A549 (cell line): ENCODE measurements around the gene CELF1. TPM values are rescaled to one million over a fixed set of nuclear protein-coding genes. Genes with fewer than 3 reads are reported as not detected.

ENCODE experiments used
- ATAC-seq, 2 experiments: fragments of 200-7000 bp in 1 of 2; fragments of >200 bp in 1 of 2; cut with Nextera tagmentation in 1 of 2; cut with Tn5 transposase in 1 of 2; 3 replicates each; pipeline versions ENCODE4 v1.8.0 to v1.9.1; 2018 to 2020; ENCODE audit warnings: mild to moderate bottlenecking in 1 of 2, moderate library complexity in 1 of 2
- CTCF ChIA-PET: fragments of 300-600 bp; sonication (Branson Sonifier 250); formaldehyde crosslinking; extraction: SDS; loops from one replicate; lab custom pipeline; 2021; ENCODE audit warnings: antibody characterized with exemption, inconsistent platforms; lab: Yijun Ruan, JAX
- POLR2A ChIA-PET: fragments of 350-600 bp; formaldehyde crosslinking; extraction: SDS; loops from one replicate; lab custom pipeline; 2021; ENCODE audit warnings: antibody characterized with exemption, inconsistent platforms; lab: Yijun Ruan, JAX
- DNase-seq, 2 experiments: peaks; one replicate each; pipeline versions ENCODE4 v3.0.0 to v3.0.0-alpha.2; 2011 to 2016; ENCODE audit warnings: low read depth in 1 of 2, low spot score in 1 of 2
- FAIRE-seq: peaks from 2 replicates; lab custom pipeline; 2011; peaks lifted over from hg19 to GRCh38; lab: Jason Lieb, UNC
- H3K27ac ChIP-seq, 2 experiments: fragments of >200 bp; sonication (Bioruptor Twin); formaldehyde crosslinking; 3 replicates each; pipeline ENCODE4 v1.5.1; 2016 to 2017
- H3K4me1 ChIP-seq: fragments of >200 bp; sonication (Bioruptor Twin); formaldehyde crosslinking; 3 replicates; pipeline ENCODE4 v1.6.1; 2016
- H3K4me2 ChIP-seq: fragments of >200 bp; sonication (Bioruptor Twin); formaldehyde crosslinking; 3 replicates; pipeline ENCODE4 v1.6.1; 2016
- H3K4me3 ChIP-seq: fragments of >200 bp; sonication (Bioruptor Twin); formaldehyde crosslinking; 3 replicates; pipeline ENCODE4 v1.5.1; 2016
- H3K9me3 ChIP-seq: fragments of >200 bp; sonication (Bioruptor Twin); formaldehyde crosslinking; 3 replicates; pipeline ENCODE4 v1.6.1; 2016
- CEBPB ChIP-seq, 2 experiments: fragments of >200 bp in 1 of 2; sonication (Bioruptor Twin) in 1 of 2; formaldehyde crosslinking in 1 of 2; IDR thresholded peaks; 2 replicates each; pipeline ENCODE4 v1.6.1; 2012 to 2016
- CHD2 ChIP-seq: fragments of 150-350 bp; IDR thresholded peaks from 2 replicates; pipeline ENCODE4 v1.6.1; 2014; ENCODE audit warnings: low read length; ENCODE audit not compliant: partially characterized antibody
- EHF ChIP-seq: fragments of 250-450 bp; sonication (Bioruptor Pico); IDR thresholded peaks from 2 replicates; pipeline ENCODE4 v1.5.0; 2020; ENCODE audit warnings: mild to moderate bottlenecking
- EHMT2 ChIP-seq: fragments of 200-600 bp; sonication (generic); IDR thresholded peaks from 2 replicates; pipeline ENCODE4 v1.6.1; 2016; ENCODE audit warnings: antibody characterized with exemption, low read depth, mild to moderate bottlenecking, moderate library complexity
- EP300 ChIP-seq, 2 experiments: fragments of >200 bp; sonication (Bioruptor Twin); formaldehyde crosslinking; IDR thresholded peaks; 2 replicates in 1 of 2; 3 replicates in 1 of 2; pipeline ENCODE4 v1.6.1; 2016 to 2017
- ESRRA ChIP-seq: fragments of 150-350 bp; IDR thresholded peaks from 2 replicates; pipeline ENCODE4 v1.6.1; 2014; ENCODE audit warnings: mild to moderate bottlenecking, low read length, borderline replicate concordance
- FOSB ChIP-seq: fragments of 250-450 bp; sonication (Bioruptor Pico); IDR thresholded peaks from 2 replicates; pipeline ENCODE4 v1.5.0; 2020; ENCODE audit warnings: mild to moderate bottlenecking, moderate library complexity
- FOSL2 ChIP-seq, 2 experiments: fragments of 450-650 bp in 1 of 2; fragments of >200 bp in 1 of 2; sonication (Bioruptor Twin) in 1 of 2; formaldehyde crosslinking; IDR thresholded peaks; 2 replicates each; pipeline versions ENCODE4 v1.5.0 to v1.6.1; 2016 to 2020; ENCODE audit warnings: mild to moderate bottlenecking in 1 of 2, moderate library complexity in 1 of 2
- FOXS1 ChIP-seq: fragments of 250-450 bp; sonication (Bioruptor Pico); IDR thresholded peaks from 2 replicates; pipeline ENCODE4 v1.5.0; 2020; ENCODE audit warnings: mild to moderate bottlenecking, moderate library complexity
- GATA3 ChIP-seq: IDR thresholded peaks from 2 replicates; pipeline ENCODE4 v1.6.1; 2012; ENCODE audit warnings: borderline replicate concordance
- HDAC2 ChIP-seq: fragments of 200-600 bp; sonication (generic); IDR thresholded peaks from 2 replicates; pipeline ENCODE4 v1.6.1; 2016
- HEYL ChIP-seq: fragments of 250-450 bp; sonication (Bioruptor Pico); IDR thresholded peaks from 2 replicates; pipeline ENCODE4 v1.8.0; 2021; ENCODE audit warnings: mild to moderate bottlenecking, moderate library complexity
- HMGXB4 ChIP-seq: fragments of 250-450 bp; sonication (Bioruptor Pico); IDR thresholded peaks from 2 replicates; pipeline ENCODE4 v1.5.0; 2021; ENCODE audit warnings: mild to moderate bottlenecking, moderate library complexity, borderline replicate concordance
- JUN ChIP-seq, 2 experiments: fragments of >200 bp; sonication (Bioruptor Twin); formaldehyde crosslinking; IDR thresholded peaks; 2 replicates in 1 of 2; 3 replicates in 1 of 2; pipeline ENCODE4 v1.6.1; 2016 to 2017
- KDM5A ChIP-seq: fragments of 200-600 bp; sonication (generic); IDR thresholded peaks from 2 replicates; pipeline ENCODE4 v1.6.1; 2016; ENCODE audit warnings: antibody characterized with exemption, mild to moderate bottlenecking
- MAFK ChIP-seq: fragments of 450-650 bp; IDR thresholded peaks from 2 replicates; pipeline ENCODE4 v1.6.1; 2014; ENCODE audit not compliant: partially characterized antibody
- MYC ChIP-seq: IDR thresholded peaks from 2 replicates; pipeline ENCODE4 v1.6.1; 2012; ENCODE audit warnings: mild to moderate bottlenecking, inconsistent platforms, low read length, improper control_type of control experiment, borderline replicate concordance
- NPAS2 ChIP-seq: fragments of 250-450 bp; sonication (Bioruptor Pico); IDR thresholded peaks from 2 replicates; pipeline ENCODE4 v1.8.0; 2022; ENCODE audit warnings: mild to moderate bottlenecking, moderate library complexity, borderline replicate concordance
- NR3C1 ChIP-seq: fragments of >200 bp; sonication (Bioruptor Twin); formaldehyde crosslinking; IDR thresholded peaks from 3 replicates; pipeline ENCODE4 v1.6.1; 2017
- PHF8 ChIP-seq: fragments of 200-600 bp; sonication (generic); IDR thresholded peaks from 2 replicates; pipeline ENCODE4 v1.6.1; 2016; ENCODE audit warnings: low read depth, mild to moderate bottlenecking, antibody characterized with exemption, moderate library complexity, borderline replicate concordance
- POLR2A ChIP-seq: IDR thresholded peaks from 2 replicates; pipeline ENCODE4 v1.6.1; 2012; ENCODE audit warnings: mild to moderate bottlenecking, low read length
- RAD21 ChIP-seq, 2 experiments: fragments of >200 bp in 1 of 2; sonication (Bioruptor Twin) in 1 of 2; formaldehyde crosslinking in 1 of 2; IDR thresholded peaks in 1 of 2; conservative IDR thresholded peaks in 1 of 2; 2 replicates in 1 of 2; 3 replicates in 1 of 2; pipeline ENCODE4 v1.6.1; 2012 to 2018; ENCODE audit warnings: inconsistent platforms in 1 of 2
- RARB ChIP-seq: fragments of 250-450 bp; sonication (Bioruptor Pico); IDR thresholded peaks from 2 replicates; pipeline ENCODE4 v1.8.0; 2021; ENCODE audit warnings: mild to moderate bottlenecking, moderate library complexity
- RCOR1 ChIP-seq: fragments of 150-350 bp; IDR thresholded peaks from 2 replicates; pipeline ENCODE4 v1.6.1; 2014; ENCODE audit warnings: antibody characterized with exemption, low read length, low read depth
- SMC3 ChIP-seq: fragments of >200 bp; sonication (Bioruptor Twin); formaldehyde crosslinking; IDR thresholded peaks from 3 replicates; pipeline ENCODE4 v1.6.1; 2018; ENCODE audit warnings: inconsistent platforms
- WGBS: methylation state at CpG from one replicate; pipeline ENCODE4 v1.1.6; 2017; ENCODE audit errors: missing lambda C conversion rate; 5-methylcytosine and 5-hydroxymethylcytosine counted together
- polyA plus RNA-seq, 4 experiments: library from polyadenylated mRNA; depleted of rRNA in 3 of 4; stranded (reverse); fragments of >200 nt; fragmentation: RNase III in 1 of 4; extraction: RNeasy Plus Mini Kit Qiagen cat#74134 plus additional on column Dnase treatment in 1 of 4; gene quantifications; 2 replicates in 3 of 4; 3 replicates in 1 of 4; pipeline ENCODE4 v1.2.3, GENCODE V29; 2011 to 2017
- TF ChIP-seq, protein P1 (sequence below): IDR thresholded peaks from 2 replicates; pipeline ENCODE4 v1.6.1; 2012
- TF ChIP-seq, protein P2 (sequence below): IDR thresholded peaks from 2 replicates; pipeline ENCODE4 v1.6.1; 2012

Gene CELF1
- polyA plus RNA-seq, 2 of the 4 experiments (the other 2 are of a cell fraction), result 53.8 to 138 TPM

- WGBS, result 91% methylated on average over 9 of the region's 9 CpGs
- CTCF ChIA-PET, result interaction anchor here (1.1 kb wide), 2 partner anchors 43 to 57 kb away, joined by 3 read pairs; no protein-coding TSS in a partner anchor
- no peak for FAIRE-seq
Measured at GRCh38 chr11:47431356-47432083, 121.4 kb downstream of the CELF1 start.

GRCh38 chr11:47430524-47430923 is 122.4 kb downstream of the CELF1 start:
- Histone ChIP-seq H3K4me1 (0 out of 3 replicates have a peak, but pooled peaks cover 4% of the 10 kb centered on the region), H3K27ac (no peak overlapping the region), H3K4me3 (no peak overlapping the region), H3K4me2 (no peak overlapping the region), H3K9me3 (no peaks in the 10 kb centered on the region)
- ATAC-seq, result no peak
- FAIRE-seq, result no peak
- CTCF ChIA-PET, result no interaction called here
- POLR2A ChIA-PET, result no interaction called here
- DNase-seq, result no peak
- 54% methylated on average over 5 of the region's 5 CpGs for WGBS
- TF ChIP-seq HMGXB4 (CRISPR knock-in tag) (no peak), NPAS2 (CRISPR knock-in tag) (no peak), RARB (CRISPR knock-in tag) (no peak), FOSL2 (IDR thresholded peaks at IDR 0.05) (no peak), FOSL2 (CRISPR knock-in tag; IDR thresholded peaks at IDR 0.05) (no peak), RCOR1 (no peak)

More at GRCh38 chr11:47431356-47432083, 121.4 kb downstream of the CELF1 start:
- 0 out of 3 replicates have a peak, but pooled peaks cover 4% of the 10 kb centered on the region for H3K4me1 ChIP-seq
- DNase-seq, result no peak
- no peak for ATAC-seq
- H3K27ac ChIP-seq, result no peak overlapping the region
- no peaks in the 10 kb centered on the region for H3K9me3 ChIP-seq
- H3K4me3 ChIP-seq, result no peak overlapping the region
- POLR2A ChIA-PET, result no interaction called here
- no peak overlapping the region for H3K4me2 ChIP-seq
- no peak for TF ChIP-seq EHF (CRISPR knock-in tag)
- no peak for TF ChIP-seq POLR2A
- TF ChIP-seq, all 56 proteins: peak for 0

DNA sequence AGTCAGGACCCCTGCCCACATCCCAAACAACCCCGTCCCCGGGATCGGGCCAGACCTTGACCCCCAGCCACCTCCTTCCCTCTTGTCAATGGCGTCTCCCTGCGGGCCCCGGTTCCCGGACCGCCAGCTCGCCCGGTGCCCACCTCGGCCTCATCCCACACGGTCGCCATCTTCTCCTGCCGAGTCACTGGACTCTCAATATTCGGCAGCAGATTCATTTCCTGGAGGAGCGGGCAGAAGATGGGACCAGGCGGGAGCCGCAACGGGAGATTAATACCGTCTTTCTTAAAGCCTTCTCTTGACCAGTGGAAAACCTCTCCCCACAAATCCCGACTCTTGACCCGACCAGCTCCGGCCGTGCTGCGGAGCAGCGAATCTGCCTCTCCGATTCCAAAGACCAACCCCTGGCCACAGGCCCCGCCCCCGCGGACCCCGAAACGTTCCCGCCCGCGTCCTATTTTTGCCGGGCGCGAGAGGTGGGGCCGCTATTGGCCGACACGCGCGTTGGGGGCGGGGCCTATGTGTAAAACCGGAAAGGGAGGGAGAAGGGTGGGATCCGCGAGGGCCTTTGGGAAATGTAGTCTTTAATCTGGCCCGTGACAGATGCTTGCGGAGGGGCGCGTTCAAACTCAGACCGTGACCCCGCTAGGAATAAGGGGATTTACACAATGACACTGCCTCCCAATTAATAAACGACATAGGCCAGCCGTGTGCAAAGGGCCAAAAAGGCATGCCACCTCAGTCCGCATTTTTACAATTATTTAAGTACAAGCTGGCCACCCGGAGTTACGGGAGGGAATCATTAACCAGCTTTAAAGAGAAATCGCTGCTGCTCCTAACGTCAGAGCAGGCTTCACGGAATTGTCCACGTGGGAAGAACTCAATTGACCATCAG is 126.6 kb downstream of the CELF1 start, which contains the start of gene PSMC3:
PSMC3 (minus strand) TSS at position 378 of the 895 bp plus-strand sequence; CDS start at position 218, 160 bp downstream.
- ATAC-seq, result peak; percentile 92 to 94
- no peaks in the 10 kb centered on the region for H3K9me3 ChIP-seq
- WGBS, result 1% methylated on average over 46 of the region's 62 CpGs
- H3K4me3 ChIP-seq, result peak within 1 kb of the TSS; percentile 68
- ChIA-PET POLR2A (interaction anchor here (0.6 to 1.4 kb wide), 7 partner anchors 10 to 152 kb away, joined by 3 to 6 read pairs (median 4); no protein-coding TSS in a partner anchor), CTCF (interaction anchor here (0.8 to 8.1 kb wide), 5 partner anchors 8 to 52 kb away, joined by 4 to 75 read pairs (median 4); partner anchors contain the start of gene SLC39A13)
- peak within 1 kb of the TSS; percentile 96 for H3K4me2 ChIP-seq
- peaks cover 14% of the 10 kb centered on the region for H3K4me1 ChIP-seq
- H3K27ac ChIP-seq, result peak within 1 kb of the TSS; percentile 88 to 92
- DNase-seq, result peak; percentile 92 to 97
- no peak for FAIRE-seq
- TF ChIP-seq HMGXB4 (CRISPR knock-in tag), result peak; percentile 77; the same call in 1 of the 2 replicates
- no peak for TF ChIP-seq CEBPB (IDR thresholded peaks at IDR 0.05)
- TF ChIP-seq EHMT2, result no peak
- no peak for TF ChIP-seq MYC
- no peak for TF ChIP-seq SMC3
- TF ChIP-seq PHF8, result peak; percentile 93
- no peak for TF ChIP-seq RAD21 (conservative IDR thresholded peaks at IDR 0.05 in 1 of 2, IDR thresholded peaks at IDR 0.05 in 1 of 2)
- no peak for TF ChIP-seq ESRRA
- TF ChIP-seq MAFK, result no peak
- TF ChIP-seq, protein P1, sequence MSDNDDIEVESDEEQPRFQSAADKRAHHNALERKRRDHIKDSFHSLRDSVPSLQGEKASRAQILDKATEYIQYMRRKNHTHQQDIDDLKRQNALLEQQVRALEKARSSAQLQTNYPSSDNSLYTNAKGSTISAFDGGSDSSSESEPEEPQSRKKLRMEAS, result peak; percentile 92
- TF ChIP-seq NR3C1, result no peak
- no peak for TF ChIP-seq CHD2
- TF ChIP-seq, protein P2, sequence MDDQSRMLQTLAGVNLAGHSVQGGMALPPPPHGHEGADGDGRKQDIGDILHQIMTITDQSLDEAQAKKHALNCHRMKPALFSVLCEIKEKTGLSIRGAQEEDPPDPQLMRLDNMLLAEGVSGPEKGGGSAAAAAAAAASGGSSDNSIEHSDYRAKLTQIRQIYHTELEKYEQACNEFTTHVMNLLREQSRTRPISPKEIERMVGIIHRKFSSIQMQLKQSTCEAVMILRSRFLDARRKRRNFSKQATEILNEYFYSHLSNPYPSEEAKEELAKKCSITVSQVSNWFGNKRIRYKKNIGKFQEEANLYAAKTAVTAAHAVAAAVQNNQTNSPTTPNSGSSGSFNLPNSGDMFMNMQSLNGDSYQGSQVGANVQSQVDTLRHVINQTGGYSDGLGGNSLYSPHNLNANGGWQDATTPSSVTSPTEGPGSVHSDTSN, result no peak
- TF ChIP-seq HDAC2, result peak; percentile 38; the same call in 1 of the 2 replicates
- 0 out of 2 replicates have a peak, but pooled peaks have one; percentile 22 for TF ChIP-seq HEYL (CRISPR knock-in tag)
- TF ChIP-seq FOXS1 (CRISPR knock-in tag), result no peak
- TF ChIP-seq FOSB (CRISPR knock-in tag), result peak; percentile 74; the same call in 1 of the 2 replicates
- TF ChIP-seq EP300 (IDR thresholded peaks at IDR 0.05), result no peak
- TF ChIP-seq JUN (IDR thresholded peaks at IDR 0.05), result peak; percentile 64 to 84; a peak in 4 of 5 replicates
- TF ChIP-seq KDM5A, result peak; percentile 89
- TF ChIP-seq GATA3, result no peak
